ENCODE measurements around the gene TIGD7. TPM values are rescaled to one million over a fixed set of nuclear protein-coding genes. Genes with fewer than 3 reads are reported as not detected.

The TIGD7 gene
- total RNA-seq, result 1 to 10 TPM; 2.8 to 5.9 TPM
- polyA plus RNA-seq (2013, experiment 1 of 2), result 5.1 TPM
- polyA plus RNA-seq (2013, experiment 2 of 2), result 5.8 TPM
- long read RNA-seq, experiment 1, result 0 reads
- long read RNA-seq, experiment 2, partial matches to known transcripts, result 0 of 6 reads
- long read RNA-seq, experiment 2, other reads (novel, unspliced or antisense), result 2 of 6 reads
- long read RNA-seq, experiment 3, transcript TIGD7-201 (2 exons, 3,612 nt), result major isoform, 20 of 30 reads
- long read RNA-seq, experiment 3, partial matches to known transcripts, result 0 of 30 reads
- long read RNA-seq, experiment 3, other reads (novel, unspliced or antisense), result 4 of 30 reads
- long read RNA-seq, experiment 4, partial matches to known transcripts, result 0 of 8 reads
- long read RNA-seq, experiment 4, other reads (novel, unspliced or antisense), result 6 of 8 reads

- Histone ChIP-seq H3K9me3 (ENCODE audit: control insufficient read depth, low read length) (peaks cover 78% of the 10 kb centered on the region), H3K4me3 (ENCODE audit: low read length) (peak within 1 kb of the TSS; percentile 87), H3K27ac (ENCODE audit: low read depth, low read length) (peak within 1 kb of the TSS; percentile 80), H3K27me3 (ENCODE audit: control insufficient read depth, insufficient read depth, low read length, poor library complexity, severe bottlenecking) (no peaks in the 10 kb centered on the region), H3K4me1 (ENCODE audit: control insufficient read depth, insufficient read depth, low read length) (no peaks in the 10 kb centered on the region), H3K9ac (ENCODE audit: extremely low read depth, low read length, poor library complexity, severe bottlenecking) (peak within 1 kb of the TSS; percentile 68), H3K36me3 (ENCODE audit: control insufficient read depth, insufficient read depth, low read length) (peaks cover 53% of the 10 kb centered on the region)
- H3K9me3 Mint-ChIP-seq, result peaks cover 79% of the 10 kb centered on the region
- WGBS, 2 experiments (ENCODE audit: insufficient coverage in 1 of 2, insufficient read length in 1 of 2), result 3 to 4% methylated on average over 50 to 103 of the region's 103 CpGs
- TF ChIP-seq CTCF (conservative IDR thresholded peaks at IDR 0.05), result peak; percentile 23
- H3K4me3 Mint-ChIP-seq, result peak within 1 kb of the TSS; percentile 67
- H3K4me1 Mint-ChIP-seq, result no peaks in the 10 kb centered on the region
- H3K27me3 Mint-ChIP-seq (ENCODE audit: insufficient read depth), result peaks cover 6% of the 10 kb centered on the region
- H3K36me3 Mint-ChIP-seq (ENCODE audit: low read depth), result peaks cover 72% of the 10 kb centered on the region
- H3K27ac Mint-ChIP-seq, result peak within 1 kb of the TSS; percentile 77
- peak; percentile 95 for DNase-seq
These were observed at the start of gene TIGD7, which contains the start of gene ZNF75A for GRCh38 chr16:3305109-3306068. TIGD7 (minus strand) TSS chr16:3305430; CDS start chr16:3300614, 4,816 bp downstream. ZNF75A (plus strand) TSS chr16:3305497; CDS start chr16:3308429, 2,932 bp downstream.

- no peaks in the 10 kb centered on the region for H3K4me1 Mint-ChIP-seq
- Histone ChIP-seq H3K9me3 (ENCODE audit: control insufficient read depth, low read length) (no peaks in the 10 kb centered on the region), H3K4me1 (ENCODE audit: control insufficient read depth, insufficient read depth, low read length) (no peaks in the 10 kb centered on the region), H3K27ac (ENCODE audit: low read depth, low read length) (no peak overlapping the region), H3K27me3 (ENCODE audit: control insufficient read depth, insufficient read depth, low read length, poor library complexity, severe bottlenecking) (no peaks in the 10 kb centered on the region), H3K9ac (ENCODE audit: extremely low read depth, low read length, poor library complexity, severe bottlenecking) (no peak overlapping the region), H3K36me3 (ENCODE audit: control insufficient read depth, insufficient read depth, low read length) (no peaks in the 10 kb centered on the region), H3K4me3 (ENCODE audit: low read length) (no peak overlapping the region)
- peaks cover 21% of the 10 kb centered on the region for H3K27me3 Mint-ChIP-seq (ENCODE audit: insufficient read depth)
- no peak overlapping the region for H3K4me3 Mint-ChIP-seq
- peaks cover 18% of the 10 kb centered on the region for H3K9me3 Mint-ChIP-seq
- no peaks in the 10 kb centered on the region for H3K36me3 Mint-ChIP-seq (ENCODE audit: low read depth)
- DNase-seq, result no peak
- no peak for TF ChIP-seq CTCF (conservative IDR thresholded peaks at IDR 0.05)
- 60 to 76% methylated on average over 1 to 13 of the region's 13 CpGs for WGBS, 2 experiments (ENCODE audit: insufficient coverage in 1 of 2, insufficient read length in 1 of 2)
- no peak overlapping the region for H3K27ac Mint-ChIP-seq
These were observed 43.9 kb upstream of the TIGD7 start for GRCh38 chr16:3349175-3349574.

GRCh38 chr16:3348547-3349167, 43.4 kb upstream of the TIGD7 start:
- no peaks in the 10 kb centered on the region for H3K27me3 ChIP-seq (ENCODE audit: control insufficient read depth, insufficient read depth, low read length, poor library complexity, severe bottlenecking)
- no peak overlapping the region for H3K9ac ChIP-seq (ENCODE audit: extremely low read depth, low read length, poor library complexity, severe bottlenecking)
- no peaks in the 10 kb centered on the region for H3K36me3 ChIP-seq (ENCODE audit: control insufficient read depth, insufficient read depth, low read length)
- H3K9me3 Mint-ChIP-seq, result peaks cover 13% of the 10 kb centered on the region
- DNase-seq, result no peak
- H3K4me1 ChIP-seq (ENCODE audit: control insufficient read depth, insufficient read depth, low read length), result no peaks in the 10 kb centered on the region
- no peak overlapping the region for H3K4me3 Mint-ChIP-seq
- H3K4me3 ChIP-seq (ENCODE audit: low read length), result no peak overlapping the region
- H3K27me3 Mint-ChIP-seq (ENCODE audit: insufficient read depth), result peaks cover 18% of the 10 kb centered on the region
- no peaks in the 10 kb centered on the region for H3K36me3 Mint-ChIP-seq (ENCODE audit: low read depth)
- 86 to 100% methylated on average over 1 to 3 of the region's 4 CpGs for WGBS, 2 experiments (ENCODE audit: insufficient coverage in 1 of 2, insufficient read length in 1 of 2)
- H3K27ac ChIP-seq (ENCODE audit: low read depth, low read length), result no peak overlapping the region
- H3K27ac Mint-ChIP-seq, result no peak overlapping the region
- H3K4me1 Mint-ChIP-seq, result no peaks in the 10 kb centered on the region
- no peaks in the 10 kb centered on the region for H3K9me3 ChIP-seq (ENCODE audit: control insufficient read depth, low read length)
- no peak for TF ChIP-seq CTCF (conservative IDR thresholded peaks at IDR 0.05)

Measured in endodermal cell (in vitro differentiated cells).